NCI-H2107 treated with DMSO at 0.1 percent for 48 hours (cell line): ENCODE data around the gene GTPBP2.

Source experiments
- DNase-seq: peaks from one replicate; lab custom pipeline; 2025; ENCODE audit not compliant: unreplicated experiment; lab: John Stamatoyannopoulos, UW

GTPBP2 gene

GRCh38 chr6:43582911-43583310 is 46.2 kb downstream of the GTPBP2 start:
- DNase-seq: no peak

GRCh38 chr6:43579171-43579570 is 49.9 kb downstream of the GTPBP2 start:
- no peak for DNase-seq

DNA sequence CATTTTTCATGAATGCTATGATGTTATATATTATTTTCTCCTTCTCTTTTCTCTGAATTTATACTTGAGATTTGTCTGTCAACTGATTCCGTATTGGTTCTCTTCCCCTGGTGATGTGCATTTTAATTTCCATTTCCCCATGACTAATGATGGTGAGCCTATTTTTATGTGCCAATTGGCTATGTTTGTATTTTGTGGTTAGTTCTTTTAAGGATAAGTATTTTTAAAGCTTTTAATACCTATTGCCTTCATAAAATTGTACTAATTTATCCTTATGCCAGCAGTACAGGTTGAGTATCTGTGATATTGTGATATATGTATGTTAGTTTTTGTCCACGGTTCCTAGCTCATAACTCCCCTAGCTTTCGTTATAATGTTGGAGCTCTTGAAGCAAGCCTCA is 50.3 kb downstream of the GTPBP2 start:
- no peak for DNase-seq

- peak; percentile 58 for DNase-seq
Measured at GRCh38 chr6:43575772-43576551, 53.1 kb downstream of the GTPBP2 start, which contains the start of the genes POLH and XPO5. Gene POLH (plus strand): TSS chr6:43576185. CDS start chr6:43582320, 6,135 bp downstream. Gene XPO5 (minus strand): TSS chr6:43576038. CDS start chr6:43575864, 174 bp downstream.

DNA sequence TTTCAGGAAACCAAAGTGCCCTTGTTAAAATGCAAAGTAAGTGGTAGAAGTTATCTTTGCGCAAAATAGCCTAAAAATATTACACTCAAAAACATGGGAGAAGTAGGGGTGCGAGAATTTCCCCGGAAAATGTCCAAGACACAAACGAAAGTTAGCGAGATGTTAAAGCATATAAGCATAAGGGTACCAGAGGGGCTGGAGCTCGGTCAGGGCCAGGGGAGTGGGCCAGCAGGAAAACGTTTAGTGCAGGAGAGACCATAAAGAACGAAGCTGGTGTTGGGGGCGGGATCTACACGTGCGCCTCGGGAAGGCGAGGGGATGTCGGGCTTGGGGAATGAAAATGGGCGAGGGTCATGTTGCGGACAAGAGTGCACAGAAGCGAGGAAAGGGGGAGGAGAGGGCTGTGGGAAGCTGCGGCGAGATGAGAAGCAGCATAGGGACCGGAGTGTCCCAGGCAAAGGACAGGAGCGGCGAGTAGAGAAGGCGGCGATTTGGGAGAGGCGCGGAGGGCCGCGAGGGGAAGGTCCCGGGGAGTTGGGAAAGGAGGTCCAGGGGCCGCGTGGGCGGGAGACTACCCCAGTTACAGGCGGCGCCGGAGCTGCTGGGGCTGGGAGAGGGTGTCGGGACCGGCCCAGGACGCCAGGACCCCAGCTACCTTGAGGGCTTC is 53.8 kb downstream of the GTPBP2 start:
- DNase-seq: no peak

DNA sequence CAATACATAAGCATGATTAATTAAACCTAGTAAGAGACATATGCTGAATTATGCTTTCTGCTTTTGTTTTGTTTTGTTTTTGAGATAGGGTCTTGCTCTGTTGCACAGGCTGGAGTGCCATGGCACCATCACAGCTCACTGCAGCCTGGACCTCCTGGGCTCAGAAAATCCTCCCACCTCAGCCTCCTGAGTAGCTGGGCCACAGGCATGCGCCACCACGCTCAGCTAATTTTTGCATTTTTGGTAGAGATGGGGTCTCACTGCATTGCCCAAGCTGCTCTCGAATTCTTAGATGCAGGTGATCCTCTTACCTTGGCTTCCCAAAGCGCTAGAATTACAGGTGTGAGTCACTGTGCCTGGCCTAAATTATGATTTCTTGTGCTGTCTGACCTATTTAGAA is 57.0 kb downstream of the GTPBP2 start:
- DNase-seq: no peak

DNA sequence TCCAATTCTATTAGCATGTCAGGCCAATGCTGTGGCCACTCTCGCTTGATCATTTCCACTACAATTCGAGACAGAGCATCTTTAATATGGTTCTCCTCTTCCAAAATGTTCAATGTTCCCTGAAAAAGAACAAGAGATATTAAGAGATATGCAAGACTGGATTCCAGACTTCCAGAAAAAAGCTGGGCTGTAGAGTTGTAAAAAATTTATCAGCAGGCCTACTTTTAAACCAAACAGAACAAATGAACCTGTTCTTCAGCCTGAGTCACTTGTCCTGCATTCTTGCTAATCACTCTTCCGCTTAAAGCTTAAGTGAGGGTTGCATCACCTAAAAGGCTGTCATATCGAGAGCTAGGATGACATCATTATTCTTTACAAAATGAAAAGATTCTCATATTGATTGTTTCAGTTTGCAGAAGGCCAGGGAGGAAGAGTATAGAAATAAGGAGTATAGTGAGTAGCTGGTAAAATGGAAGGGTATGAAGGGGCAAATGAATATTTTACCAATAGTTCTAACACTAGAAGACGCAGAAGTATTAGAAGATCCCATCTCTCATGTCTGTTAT is 58.1 kb downstream of the GTPBP2 start:
- DNase-seq: no peak
